ENCODE data around the gene ZFP14.

Gene ZFP14

GRCh38 chr19:36378625-36379509 is at the start of gene ZFP14:
ZFP14 (minus strand) TSS chr19:36379201; CDS start chr19:36367892, 11,309 bp downstream.
- DNase-seq (ENCODE audit: low read depth in 1 of 2, low spot score in 1 of 2) = peak; percentile 89 to 95
- no peak for TF ChIP-seq JUND (IDR thresholded peaks at IDR 0.05; ENCODE audit: low read depth)
- in situ Hi-C loops (cut with HindIII; ENCODE audit: low pct_unique_long_range_greater_than_20kb, low sequenced_read_pairs) = no loop called here

GRCh38 chr19:36423925-36424324 is 44.9 kb upstream of the ZFP14 start:
- peak in 1 of 2 experiments; percentile 66 for DNase-seq (ENCODE audit: low read depth in 1 of 2, low spot score in 1 of 2)
- in situ Hi-C loops (cut with HindIII; ENCODE audit: low pct_unique_long_range_greater_than_20kb, low sequenced_read_pairs) = no loop called here

GRCh38 chr19:36421749-36422481 is 42.9 kb upstream of the ZFP14 start:
- in situ Hi-C loops (cut with HindIII; ENCODE audit: low pct_unique_long_range_greater_than_20kb, low sequenced_read_pairs) = no loop called here
- TF ChIP-seq JUND (IDR thresholded peaks at IDR 0.05; ENCODE audit: low read depth) = no peak
- no peak for DNase-seq (ENCODE audit: low read depth in 1 of 2, low spot score in 1 of 2)

More at GRCh38 chr19:36423925-36424324, 44.9 kb upstream of the ZFP14 start:
- no peak for TF ChIP-seq JUND (IDR thresholded peaks at IDR 0.05; ENCODE audit: low read depth)

- peak; percentile 26 to 48 for DNase-seq (ENCODE audit: low read depth in 1 of 2, low spot score in 1 of 2)
- no peak for TF ChIP-seq JUND (IDR thresholded peaks at IDR 0.05; ENCODE audit: low read depth)
- in situ Hi-C loops (cut with HindIII; ENCODE audit: low pct_unique_long_range_greater_than_20kb, low sequenced_read_pairs) = no loop called here
These were observed 42.2 kb upstream of the ZFP14 start for GRCh38 chr19:36420961-36421748.

- DNase-seq (ENCODE audit: low read depth in 1 of 2, low spot score in 1 of 2) = peak; percentile 73
- TF ChIP-seq JUND (IDR thresholded peaks at IDR 0.05; ENCODE audit: low read depth) = no peak
- in situ Hi-C loops (cut with HindIII; ENCODE audit: low pct_unique_long_range_greater_than_20kb, low sequenced_read_pairs) = no loop called here
These were observed 39.4 kb upstream of the ZFP14 start, which contains the start of gene ZFP82 for GRCh38 chr19:36418287-36419001. ZFP82 (minus strand) TSS chr19:36418644; CDS start chr19:36409789, 8,855 bp downstream.

GRCh38 chr19:36417752-36418286 is 38.8 kb upstream of the ZFP14 start:
- in situ Hi-C loops (cut with HindIII; ENCODE audit: low pct_unique_long_range_greater_than_20kb, low sequenced_read_pairs) = no loop called here
- DNase-seq (ENCODE audit: low read depth in 1 of 2, low spot score in 1 of 2) = no peak
- TF ChIP-seq JUND (IDR thresholded peaks at IDR 0.05; ENCODE audit: low read depth) = no peak

- DNase-seq (ENCODE audit: low read depth in 1 of 2, low spot score in 1 of 2) = no peak
- TF ChIP-seq JUND (IDR thresholded peaks at IDR 0.05; ENCODE audit: low read depth) = no peak
- in situ Hi-C loops (cut with HindIII; ENCODE audit: low pct_unique_long_range_greater_than_20kb, low sequenced_read_pairs) = no loop called here
These were observed 30.8 kb upstream of the ZFP14 start for GRCh38 chr19:36409841-36410240.

- TF ChIP-seq JUND (IDR thresholded peaks at IDR 0.05; ENCODE audit: low read depth) = no peak
- in situ Hi-C loops (cut with HindIII; ENCODE audit: low pct_unique_long_range_greater_than_20kb, low sequenced_read_pairs) = no loop called here
- DNase-seq (ENCODE audit: low read depth in 1 of 2, low spot score in 1 of 2) = no peak
These were observed 29.1 kb upstream of the ZFP14 start for GRCh38 chr19:36408101-36408500.

- in situ Hi-C loops (cut with HindIII; ENCODE audit: low pct_unique_long_range_greater_than_20kb, low sequenced_read_pairs) = no loop called here
- DNase-seq (ENCODE audit: low read depth in 1 of 2, low spot score in 1 of 2) = no peak
These were observed 25.5 kb upstream of the ZFP14 start for GRCh38 chr19:36404498-36404897.

GRCh38 chr19:36401475-36401874 is 22.5 kb upstream of the ZFP14 start:
- no peak for TF ChIP-seq JUND (IDR thresholded peaks at IDR 0.05; ENCODE audit: low read depth)
- in situ Hi-C loops (cut with HindIII; ENCODE audit: low pct_unique_long_range_greater_than_20kb, low sequenced_read_pairs) = no loop called here
- no peak for DNase-seq (ENCODE audit: low read depth in 1 of 2, low spot score in 1 of 2)

More at GRCh38 chr19:36404498-36404897, 25.5 kb upstream of the ZFP14 start:
- TF ChIP-seq JUND (IDR thresholded peaks at IDR 0.05; ENCODE audit: low read depth) = no peak

GRCh38 chr19:36398571-36398970 is 19.6 kb upstream of the ZFP14 start:
- DNase-seq (ENCODE audit: low read depth in 1 of 2, low spot score in 1 of 2) = no peak
- TF ChIP-seq JUND (IDR thresholded peaks at IDR 0.05; ENCODE audit: low read depth) = no peak
- in situ Hi-C loops (cut with HindIII; ENCODE audit: low pct_unique_long_range_greater_than_20kb, low sequenced_read_pairs) = no loop called here
